IMR-90 (cell line): ENCODE data around the gene RTN4IP1. TPM values are rescaled to one million over a fixed set of nuclear protein-coding genes. Genes with fewer than 3 reads are reported as not detected.

Experiments used
- ATAC-seq: fragments of 200-7000 bp; cut with Tn5 transposase; 2 replicates; pipeline ENCODE4 v1.9.1; 2020; ENCODE audit warnings: low read depth, mild to moderate bottlenecking, moderate library complexity
- BruUV-seq: library from RNA; stranded (reverse); fragments of 400-500 nt; replicated peaks from 2 replicates; lab custom pipeline; 2021; lab: Mats Ljungman, UMichigan
- CTCF ChIA-PET: fragments of 300-600 bp; formaldehyde crosslinking; extraction: SDS; loops from one replicate; lab custom pipeline; 2021; ENCODE audit warnings: antibody characterized with exemption; lab: Yijun Ruan, JAX
- POLR2A ChIA-PET: fragments of 300-600 bp; sonication (Branson Sonifier 250); formaldehyde crosslinking; loops from one replicate; lab custom pipeline; 2022; ENCODE audit warnings: antibody characterized with exemption; ENCODE audit not compliant: unreplicated experiment; lab: Charles Lee
- DNase-seq: peaks from one replicate; pipeline ENCODE4 v3.0.0; 2013
- H2AFZ ChIP-seq: replicated peaks from 2 replicates; pipeline ENCODE3; 2013; ENCODE audit warnings: low read length, mild to moderate bottlenecking; ENCODE audit not compliant: poor library complexity
- H2AK5ac ChIP-seq: 2 replicates; pipeline ENCODE4 v1.6.1; 2013; ENCODE audit warnings: low read depth, low read length, inconsistent platforms
- H2AK9ac ChIP-seq: replicated peaks from 2 replicates; pipeline ENCODE3; 2013; ENCODE audit warnings: mild to moderate bottlenecking, low read depth, low read length, moderate library complexity; ENCODE audit not compliant: poor library complexity
- H2BK120ac ChIP-seq: 2 replicates; pipeline ENCODE4 v1.6.1; 2013; ENCODE audit warnings: low read depth, low read length, inconsistent platforms
- H2BK15ac ChIP-seq: 3 replicates; pipeline ENCODE4 v1.6.1; 2013; ENCODE audit warnings: low read depth, low read length, inconsistent platforms
- H2BK20ac ChIP-seq: 2 replicates; pipeline ENCODE4 v1.6.1; 2013; ENCODE audit warnings: low read depth, mild to moderate bottlenecking, inconsistent platforms, low read length, moderate library complexity
- H2BK5ac ChIP-seq: 2 replicates; pipeline ENCODE4 v1.6.1; 2013; ENCODE audit warnings: mild to moderate bottlenecking, low read depth, low read length, inconsistent platforms; ENCODE audit not compliant: poor library complexity, severe bottlenecking
- H3K14ac ChIP-seq: replicated peaks from 2 replicates; pipeline ENCODE4 v1.6.1; 2013; ENCODE audit warnings: low read depth, low read length, inconsistent platforms
- H3K18ac ChIP-seq: 2 replicates; pipeline ENCODE4 v1.6.1; 2013; ENCODE audit warnings: low read depth, low read length, control low read depth
- H3K23ac ChIP-seq: 2 replicates; pipeline ENCODE4 v1.6.1; 2013; ENCODE audit warnings: low read depth, low read length, inconsistent platforms
- H3K27ac ChIP-seq: 2 replicates; pipeline ENCODE4 v1.5.1; 2013; ENCODE audit warnings: mild to moderate bottlenecking, control low read depth, low read length; ENCODE audit not compliant: insufficient read depth
- H3K27me3 ChIP-seq: 2 replicates; pipeline ENCODE4 v1.6.1; 2013; ENCODE audit warnings: low read length; ENCODE audit not compliant: control insufficient read depth, insufficient read depth
- H3K36me3 ChIP-seq: 2 replicates; pipeline ENCODE4 v1.6.1; 2013; ENCODE audit warnings: low read length, mixed read lengths; ENCODE audit not compliant: control insufficient read depth, insufficient read depth
- H3K4ac ChIP-seq: 2 replicates; pipeline ENCODE4 v1.6.1; 2013; ENCODE audit warnings: low read depth, low read length, inconsistent platforms
- H3K4me1 ChIP-seq: 2 replicates; pipeline ENCODE4 v1.6.1; 2013; ENCODE audit warnings: low read length, mixed read lengths; ENCODE audit not compliant: control insufficient read depth, insufficient read depth
- H3K4me2 ChIP-seq: 2 replicates; pipeline ENCODE4 v1.6.1; 2013; ENCODE audit warnings: low read depth, mild to moderate bottlenecking, control low read depth, low read length, moderate library complexity
- H3K4me3 ChIP-seq: 2 replicates; pipeline ENCODE4 v1.5.1; 2013; ENCODE audit warnings: low read depth, mild to moderate bottlenecking, control low read depth, low read length, moderate library complexity; ENCODE audit not compliant: insufficient read depth
- H3K56ac ChIP-seq: 2 replicates; pipeline ENCODE4 v1.6.1; 2013; ENCODE audit warnings: low read length, inconsistent platforms; ENCODE audit not compliant: insufficient read depth; ENCODE audit errors: extremely low read depth
- H3K79me1 ChIP-seq, 2 experiments: 2 replicates each; pipeline ENCODE4 v1.6.1; 2013; ENCODE audit warnings: low read length in 2 of 2, inconsistent platforms in 1 of 2, low read depth in 1 of 2
- H3K9ac ChIP-seq: 2 replicates; pipeline ENCODE4 v1.6.1; 2013; ENCODE audit warnings: low read depth, low read length, control low read depth
- H3K9me1 ChIP-seq: 2 replicates; pipeline ENCODE4 v1.6.1; 2013; ENCODE audit warnings: low read length, inconsistent platforms; ENCODE audit not compliant: insufficient read depth
- H3K9me3 ChIP-seq: 2 replicates; pipeline ENCODE4 v1.6.1; 2013; ENCODE audit warnings: low read length; ENCODE audit not compliant: control insufficient read depth, insufficient read depth
- H4K20me1 ChIP-seq: 2 replicates; pipeline ENCODE4 v1.6.1; 2013; ENCODE audit warnings: low read length, inconsistent platforms; ENCODE audit not compliant: insufficient read depth
- H4K5ac ChIP-seq: 2 replicates; pipeline ENCODE4 v1.6.1; 2013; ENCODE audit warnings: mild to moderate bottlenecking, low read depth, low read length, control low read depth
- H4K8ac ChIP-seq, 2 experiments: 2 replicates each; pipeline ENCODE4 v1.6.1; 2013; ENCODE audit warnings: low read depth in 2 of 2, low read length in 2 of 2, control low read depth in 1 of 2, inconsistent platforms in 1 of 2
- H4K91ac ChIP-seq: 2 replicates; pipeline ENCODE4 v1.6.1; 2013; ENCODE audit warnings: low read depth, low read length, inconsistent platforms; ENCODE audit not compliant: insufficient read depth
- BHLHE40 ChIP-seq: fragments of 150-350 bp; IDR thresholded peaks from 2 replicates; pipeline ENCODE4 v1.6.1; 2016; ENCODE audit warnings: mild to moderate bottlenecking, low read depth, low read length
- CEBPB ChIP-seq: IDR thresholded peaks from 2 replicates; pipeline ENCODE4 v1.6.1; 2012; ENCODE audit warnings: low read depth, low read length, improper control_type of control experiment
- CHD1 ChIP-seq: IDR thresholded peaks from 2 replicates; pipeline ENCODE4 v1.6.1; 2012; ENCODE audit warnings: low read depth, low read length, improper control_type of control experiment
- CTCF ChIP-seq: conservative IDR thresholded peaks from 2 replicates; pipeline ENCODE4 v1.5.1; 2012; ENCODE audit warnings: mild to moderate bottlenecking, low read depth, low read length, improper control_type of control experiment
- ELK1 ChIP-seq: fragments of 150-350 bp; IDR thresholded peaks from 2 replicates; pipeline ENCODE4 v1.6.1; 2016; ENCODE audit warnings: low read depth, mild to moderate bottlenecking, low read length, moderate library complexity, borderline replicate concordance
- FOS ChIP-seq: fragments of 150-350 bp; IDR thresholded peaks from 2 replicates; pipeline ENCODE4 v1.6.1; 2016; ENCODE audit warnings: low read depth, low read length
- MAFK ChIP-seq: IDR thresholded peaks from 2 replicates; pipeline ENCODE4 v1.6.1; 2012; ENCODE audit warnings: low read depth, low read length, improper control_type of control experiment
- MAZ ChIP-seq: IDR thresholded peaks from 2 replicates; pipeline ENCODE4 v1.6.1; 2012; ENCODE audit warnings: low read depth, mild to moderate bottlenecking, low read length, improper control_type of control experiment, moderate library complexity, borderline replicate concordance
- MXI1 ChIP-seq: IDR thresholded peaks from 2 replicates; pipeline ENCODE4 v1.6.1; 2012; ENCODE audit warnings: low read depth, mild to moderate bottlenecking, low read length, moderate library complexity, borderline replicate concordance
- NFE2L2 ChIP-seq: fragments of 150-350 bp; IDR thresholded peaks from 2 replicates; pipeline ENCODE4 v1.6.1; 2016; ENCODE audit warnings: low read depth, mild to moderate bottlenecking, low read length
- POLR2A ChIP-seq: IDR thresholded peaks from 2 replicates; pipeline ENCODE4 v1.6.1; 2012; ENCODE audit warnings: mild to moderate bottlenecking, low read depth, low read length
- RAD21 ChIP-seq: IDR thresholded peaks from 2 replicates; pipeline ENCODE4 v1.6.1; 2012; ENCODE audit warnings: low read length, improper control_type of control experiment
- RCOR1 ChIP-seq: IDR thresholded peaks from 2 replicates; pipeline ENCODE4 v1.6.1; 2012; ENCODE audit warnings: mild to moderate bottlenecking, low read length, improper control_type of control experiment; ENCODE audit not compliant: insufficient replicate concordance
- RFX5 ChIP-seq: IDR thresholded peaks from 2 replicates; pipeline ENCODE4 v1.8.0; 2012; ENCODE audit warnings: low read depth, mild to moderate bottlenecking, low read length, moderate library complexity
- SMC3 ChIP-seq: fragments of 150-350 bp; IDR thresholded peaks from 2 replicates; pipeline ENCODE4 v1.6.1; 2016; ENCODE audit warnings: low read depth, mild to moderate bottlenecking, antibody characterized with exemption, low read length, moderate library complexity
- USF2 ChIP-seq: fragments of 150-350 bp; IDR thresholded peaks from 2 replicates; pipeline ENCODE4 v1.6.1; 2017; ENCODE audit warnings: mild to moderate bottlenecking, antibody characterized with exemption, low read length, low read depth
- WGBS, 2 experiments: methylation state at CpG; one replicate each; pipeline versions ENCODE4 v1.1.5 to v1.1.7; 2013; ENCODE audit warnings: missing lambda C conversion rate in 2 of 2; ENCODE audit not compliant: insufficient read length in 1 of 2; ENCODE audit errors: extremely low coverage in 2 of 2; 5-methylcytosine and 5-hydroxymethylcytosine counted together
- dilution Hi-C: fragments of 300-500 bp; cut with HindIII; formaldehyde crosslinking; loops from one replicate; pipeline ENCODE4 v1.14.3; 2018; ENCODE audit warnings: low sequenced_read_pairs; ENCODE audit not compliant: unreplicated experiment
- in situ Hi-C: fragments of 300-500 bp; cut with MboI; formaldehyde crosslinking; loops from 3 replicates; pipeline ENCODE4 v1.14.3; 2019; ENCODE audit warnings: low sequenced_read_pairs, inconsistent platforms, mixed read lengths
- intact Hi-C: fragments of 100-400 bp; cut with micrococcal nuclease; formaldehyde crosslinking; loops from 2 replicates; pipeline ENCODE4 v1.10.0; 2022
- polyA plus RNA-seq, 3 experiments: library from polyadenylated mRNA; depleted of rRNA; stranded (reverse); fragments of >200 nt; gene quantifications; 2 replicates each; pipeline ENCODE4 v1.2.3, GENCODE V29; 2012; ENCODE audit warnings: low replicate concordance in 1 of 3
- total RNA-seq: library from RNA; depleted of rRNA; stranded (reverse); fragments of >200 nt; gene quantifications from 2 replicates; pipeline ENCODE4 v1.2.3, GENCODE V29; 2012

Gene RTN4IP1
- total and polyA plus RNA-seq, 2 of the 4 experiments (the other 2 are of a cell fraction): 5.7 to 9.9 TPM

DNA sequence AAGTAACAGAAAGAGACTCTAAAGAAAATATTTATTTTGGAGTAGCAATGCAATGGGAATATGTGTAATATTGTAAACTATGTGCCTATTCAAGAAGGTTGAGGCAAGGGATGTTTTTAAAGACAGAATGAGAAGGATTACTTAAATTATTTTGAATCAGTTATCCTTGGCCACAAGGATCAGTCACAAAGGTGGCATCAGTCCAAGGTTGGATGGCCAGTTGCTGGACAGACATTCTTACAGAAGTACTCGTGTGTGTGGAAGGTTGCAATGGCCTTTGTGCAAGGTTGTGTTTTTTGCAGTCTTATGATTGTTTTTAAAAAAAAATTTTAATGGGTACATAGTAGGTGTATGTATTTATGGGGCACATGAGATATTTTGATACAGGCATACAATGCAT, 2.0 kb upstream of the RTN4IP1 start:
- Histone ChIP-seq H2BK20ac (no peak overlapping the region), H3K4ac (no peak overlapping the region), H2AK9ac (no peak overlapping the region), H3K27ac (no peak overlapping the region), H4K8ac (no peak overlapping the region), H3K18ac (no peak overlapping the region), H3K79me1 (peaks cover 13 to 39% of the 10 kb centered on the region in 2 experiments), H3K9me3 (no peaks in the 10 kb centered on the region), H4K5ac (no peak overlapping the region), H3K23ac (no peak overlapping the region), H3K4me3 (no peak overlapping the region), H3K36me3 (no peaks in the 10 kb centered on the region), H4K20me1 (peaks cover 6% of the 10 kb centered on the region; the same call in 1 of the 2 replicates), H2BK15ac (no peak overlapping the region), H3K14ac (no peak overlapping the region), H3K56ac (no peak overlapping the region), H3K9me1 (peaks cover 3% of the 10 kb centered on the region; the same call in 1 of the 2 replicates), H4K91ac (no peak overlapping the region), H3K27me3 (no peaks in the 10 kb centered on the region), H3K4me1 (peaks cover 4% of the 10 kb centered on the region), H2BK120ac (no peak overlapping the region), H3K9ac (no peak overlapping the region), H3K4me2 (no peak overlapping the region), H2BK5ac (no peak overlapping the region), H2AFZ (no peak overlapping the region), H2AK5ac (no peak overlapping the region)
- WGBS, 2 experiments: no CpG with 5 or more reads among the region's 1 CpG
- intact Hi-C loops: no loop called here
- TF ChIP-seq RFX5 (no peak), CEBPB (no peak), USF2 (no peak), ELK1 (no peak), POLR2A (no peak), RCOR1 (no peak), CHD1 (no peak), MAZ (no peak), FOS (no peak), NFE2L2 (no peak), MXI1 (no peak), MAFK (no peak), BHLHE40 (no peak), SMC3 (no peak), CTCF (no peak), RAD21 (no peak)
- in situ Hi-C loops: no loop called here
- dilution Hi-C loops: no loop called here
- ATAC-seq (no peak), DNase-seq (peak; percentile 13)
- CTCF ChIA-PET: no interaction called here
- BruUV-seq: no TSS peak
- POLR2A ChIA-PET: no interaction called here
